NCI-H82 treated with DMSO at 0.1 percent for 48 hours (cell line): ENCODE measurements around the gene SNORC.
"Not testable (repeated sequence)": the region's sequence is repeated elsewhere in the genome, so short reads cannot be mapped to it uniquely, and the experiment has no call there.

Experiments used
- DNase-seq: peaks from one replicate; lab custom pipeline; 2025; ENCODE audit not compliant: unreplicated experiment; lab: John Stamatoyannopoulos, UW

SNORC gene

GRCh38 chr2:232894746-232895145 is 24.7 kb downstream of the SNORC start:
- DNase-seq = no peak

DNA sequence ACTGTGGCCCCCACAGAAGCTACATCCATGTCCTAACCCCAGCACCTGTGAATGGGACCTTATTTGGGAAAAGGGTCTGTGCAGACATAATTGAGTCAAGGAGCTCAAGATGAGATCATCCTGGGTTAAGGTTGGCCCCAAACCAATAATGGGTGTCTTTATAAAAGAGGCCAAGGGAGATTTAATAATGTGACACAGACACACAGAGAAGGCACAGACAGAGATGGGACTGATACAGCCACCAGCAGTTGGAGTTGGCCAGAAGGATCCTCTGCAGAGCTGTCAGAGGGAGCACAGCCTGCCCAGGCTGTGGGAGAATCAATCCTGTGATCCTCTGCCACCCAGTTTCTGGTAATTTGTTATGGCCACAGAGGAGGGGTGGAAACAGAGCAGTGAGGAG is 26.0 kb downstream of the SNORC start:
- DNase-seq = no peak

- DNase-seq = no peak
Measured at GRCh38 chr2:232896720-232897597, 26.9 kb downstream of the SNORC start.

DNA sequence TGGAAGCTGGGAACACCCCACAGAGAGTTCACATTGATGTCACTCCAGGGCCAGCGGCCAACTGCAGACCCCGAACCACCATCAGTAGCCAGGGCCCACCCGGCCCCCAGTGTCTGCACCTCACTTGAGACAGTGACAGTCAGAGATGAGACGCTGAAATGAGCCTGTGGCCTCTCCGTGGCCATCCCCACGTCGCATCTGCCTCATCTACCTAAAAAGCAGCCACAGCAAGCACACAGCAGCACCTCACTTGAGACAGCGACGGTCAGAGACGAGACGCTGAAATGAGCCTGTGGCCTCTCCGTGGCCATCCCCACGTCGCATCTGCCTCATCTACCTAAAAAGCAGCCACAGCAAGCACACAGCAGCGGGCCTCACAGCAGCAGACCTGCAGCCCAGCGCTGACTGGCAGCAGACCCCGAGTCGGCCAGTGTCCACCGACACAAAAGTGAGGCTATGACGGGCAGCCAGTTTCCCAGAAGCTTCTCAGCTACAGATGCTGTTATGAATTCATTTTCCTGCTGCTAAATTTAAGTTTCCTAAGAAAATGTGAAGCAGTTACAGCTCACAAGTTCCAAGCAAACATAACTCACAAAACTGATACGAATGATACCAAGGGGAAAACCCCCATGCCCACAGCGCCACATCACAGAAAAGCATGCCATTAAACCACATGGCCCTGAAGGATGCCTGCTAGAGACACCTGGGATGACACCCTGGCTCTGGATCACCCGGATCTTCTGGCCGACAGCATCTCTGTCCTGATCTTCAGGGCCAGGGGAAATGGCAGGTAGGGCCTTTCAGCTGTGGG is 27.7 kb downstream of the SNORC start:
- DNase-seq = no peak

- no peak for DNase-seq
Measured at GRCh38 chr2:232898592-232899543, 28.8 kb downstream of the SNORC start.

GRCh38 chr2:232900811-232901735 is 31.0 kb downstream of the SNORC start:
- DNase-seq = no peak

GRCh38 chr2:232901736-232902578 is 31.9 kb downstream of the SNORC start:
- no peak for DNase-seq

GRCh38 chr2:232903989-232904388 is 33.9 kb downstream of the SNORC start:
- no peak for DNase-seq

- DNase-seq = peak; percentile 31
Measured at GRCh38 chr2:232906867-232907717, 37.0 kb downstream of the SNORC start.

DNA sequence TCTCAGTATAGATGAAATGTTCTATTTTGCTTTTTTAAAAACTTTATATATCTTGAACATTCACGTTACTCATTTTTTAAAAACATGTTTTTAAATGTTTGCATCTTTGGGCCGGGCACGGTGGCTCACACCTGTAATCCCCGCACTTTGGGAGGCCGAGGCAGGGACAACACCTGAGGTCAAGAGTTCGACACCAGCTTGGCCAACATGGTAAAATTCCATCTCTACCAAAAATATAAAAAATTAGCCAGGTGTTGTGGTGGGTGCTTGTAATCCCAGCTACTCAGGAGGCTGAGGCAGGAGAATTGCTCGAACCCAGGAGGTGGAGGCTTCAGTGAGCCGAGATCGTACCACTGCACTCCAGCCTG is 37.6 kb downstream of the SNORC start:
- not testable (repeated sequence) for DNase-seq

GRCh38 chr2:232908695-232909094 is 38.6 kb downstream of the SNORC start:
- no peak for DNase-seq

DNA sequence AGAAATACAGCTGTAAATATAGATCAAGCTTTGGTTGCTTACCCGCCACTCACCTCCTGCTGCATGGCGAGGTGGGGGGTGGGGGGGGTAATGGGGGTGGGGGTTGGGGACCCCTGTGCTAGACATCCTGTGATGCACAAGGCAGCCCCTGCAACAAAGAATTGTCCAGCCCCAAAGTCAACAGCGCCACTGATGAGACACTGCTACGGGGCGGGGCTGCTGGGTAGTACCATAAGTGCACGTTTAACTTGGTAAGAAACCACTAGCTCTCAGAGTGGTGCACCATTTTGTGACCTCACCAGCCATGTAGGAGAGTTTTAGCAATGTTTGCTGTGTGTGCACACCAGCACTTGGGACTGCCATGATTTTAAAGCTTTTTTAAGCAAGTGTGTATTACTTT is 40.3 kb downstream of the SNORC start:
- no peak for DNase-seq

- DNase-seq = no peak
Measured at GRCh38 chr2:232911712-232912277, 41.7 kb downstream of the SNORC start.

GRCh38 chr2:232913903-232914302 is 43.8 kb downstream of the SNORC start:
- no peak for DNase-seq

GRCh38 chr2:232919141-232919540 is 49.1 kb downstream of the SNORC start:
- DNase-seq = no peak

DNA sequence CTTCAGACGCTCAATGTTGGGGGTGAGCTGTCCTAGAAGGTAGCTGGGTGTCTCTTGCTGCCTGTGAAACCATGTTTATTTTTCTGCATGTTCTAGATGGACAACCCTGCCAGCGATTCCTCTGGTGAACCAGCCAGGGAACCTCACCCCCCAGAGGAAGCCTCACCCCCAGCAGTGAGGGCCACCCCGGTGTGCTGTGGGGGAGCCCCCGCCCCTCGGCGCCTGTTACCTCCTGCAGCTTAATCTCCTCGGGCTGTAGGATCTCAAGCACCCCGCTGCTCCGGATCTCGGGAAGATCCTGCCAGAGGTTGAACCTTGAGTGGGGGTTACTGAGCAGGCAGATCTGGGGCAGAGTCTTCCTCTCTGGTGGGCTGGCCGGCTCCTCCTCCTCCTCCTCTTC is 50.0 kb downstream of the SNORC start:
- DNase-seq = no peak

DNA sequence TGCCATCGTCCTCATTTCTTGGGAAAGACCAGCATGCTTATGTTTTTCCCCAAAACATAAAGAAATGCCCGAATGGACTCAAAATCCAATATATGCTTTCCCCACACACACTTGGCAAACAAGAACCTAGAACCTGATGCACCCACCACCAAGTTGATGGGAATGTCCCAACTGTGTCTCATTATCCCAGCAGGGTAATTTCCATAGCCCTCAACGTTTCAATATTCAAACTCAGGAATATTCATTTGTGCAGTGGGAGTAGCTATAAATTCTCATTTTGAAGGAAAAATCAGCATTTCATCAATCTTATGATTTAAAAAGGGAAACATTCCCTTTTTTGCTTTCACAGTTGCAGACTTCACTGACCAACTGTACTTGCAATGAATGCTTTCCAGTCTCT is 50.7 kb downstream of the SNORC start:
- no peak for DNase-seq

DNA sequence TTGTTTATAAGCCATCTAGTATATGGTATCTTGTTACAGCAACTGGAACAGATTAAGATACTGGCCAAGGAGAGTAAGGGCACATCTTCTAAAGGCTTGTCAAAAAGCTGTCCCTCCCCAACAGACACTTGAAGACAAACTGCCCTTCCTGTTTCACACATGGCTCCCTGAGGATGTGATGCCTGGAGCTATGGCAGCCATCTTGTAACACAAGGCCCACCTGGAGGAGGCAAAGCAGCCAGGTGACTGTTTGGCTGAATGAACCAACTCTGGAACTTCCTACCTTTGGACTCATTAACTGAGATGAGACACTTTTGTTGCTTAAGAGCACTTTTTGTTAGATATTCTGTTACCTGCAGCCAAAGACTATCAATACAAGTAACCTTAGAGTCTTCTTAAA is 54.4 kb downstream of the SNORC start:
- no peak for DNase-seq
